ENCODE measurements around the gene GNAS-AS1.
"Not testable (repeated sequence)": the region's sequence is repeated elsewhere in the genome, so short reads cannot be mapped to it uniquely, and the experiment has no call there.

GNAS-AS1 gene

GRCh38 chr20:58822149-58822548, 28.6 kb downstream of the GNAS-AS1 start:
- TF ChIP-seq ZFX (IDR thresholded peaks at IDR 0.05; ENCODE audit: borderline replicate concordance) (no peak), CTCF (IDR thresholded peaks at IDR 0.05) (no peak)
- no peak overlapping the region for H3K27ac ChIP-seq

GRCh38 chr20:58820515-58820914, 30.2 kb downstream of the GNAS-AS1 start:
- H3K27ac ChIP-seq: not testable (repeated sequence)

GRCh38 chr20:58819921-58820320, 30.8 kb downstream of the GNAS-AS1 start:
- H3K27ac ChIP-seq: no peak overlapping the region
- TF ChIP-seq CTCF (IDR thresholded peaks at IDR 0.05): no peak

GRCh38 chr20:58818586-58819285, 32.0 kb downstream of the GNAS-AS1 start:
- H3K27ac ChIP-seq: no peak overlapping the region
- TF ChIP-seq ZFX (IDR thresholded peaks at IDR 0.05; ENCODE audit: borderline replicate concordance) (no peak), CTCF (IDR thresholded peaks at IDR 0.05) (no peak)

GRCh38 chr20:58817748-58818147, 33.0 kb downstream of the GNAS-AS1 start:
- H3K27ac ChIP-seq: no peak overlapping the region
- TF ChIP-seq ZFX (IDR thresholded peaks at IDR 0.05; ENCODE audit: borderline replicate concordance) (no peak), CTCF (IDR thresholded peaks at IDR 0.05) (no peak)

GRCh38 chr20:58816957-58817651, 33.6 kb downstream of the GNAS-AS1 start:
- no peak overlapping the region for H3K27ac ChIP-seq

GRCh38 chr20:58816051-58816450, 34.7 kb downstream of the GNAS-AS1 start:
- TF ChIP-seq CTCF (IDR thresholded peaks at IDR 0.05) (no peak), ZFX (IDR thresholded peaks at IDR 0.05; ENCODE audit: borderline replicate concordance) (no peak)
- no peak overlapping the region for H3K27ac ChIP-seq

More at GRCh38 chr20:58816957-58817651, 33.6 kb downstream of the GNAS-AS1 start:
- TF ChIP-seq CTCF (IDR thresholded peaks at IDR 0.05) (no peak), ZFX (IDR thresholded peaks at IDR 0.05; ENCODE audit: borderline replicate concordance) (no peak)
